ENCODE data around the gene WWTR1. TPM values are rescaled to one million over a fixed set of nuclear protein-coding genes. Genes with fewer than 3 reads are reported as not detected.

WWTR1 gene
- total RNA-seq, 1 experiment from 2014 or later, result 25.5 TPM

DNA sequence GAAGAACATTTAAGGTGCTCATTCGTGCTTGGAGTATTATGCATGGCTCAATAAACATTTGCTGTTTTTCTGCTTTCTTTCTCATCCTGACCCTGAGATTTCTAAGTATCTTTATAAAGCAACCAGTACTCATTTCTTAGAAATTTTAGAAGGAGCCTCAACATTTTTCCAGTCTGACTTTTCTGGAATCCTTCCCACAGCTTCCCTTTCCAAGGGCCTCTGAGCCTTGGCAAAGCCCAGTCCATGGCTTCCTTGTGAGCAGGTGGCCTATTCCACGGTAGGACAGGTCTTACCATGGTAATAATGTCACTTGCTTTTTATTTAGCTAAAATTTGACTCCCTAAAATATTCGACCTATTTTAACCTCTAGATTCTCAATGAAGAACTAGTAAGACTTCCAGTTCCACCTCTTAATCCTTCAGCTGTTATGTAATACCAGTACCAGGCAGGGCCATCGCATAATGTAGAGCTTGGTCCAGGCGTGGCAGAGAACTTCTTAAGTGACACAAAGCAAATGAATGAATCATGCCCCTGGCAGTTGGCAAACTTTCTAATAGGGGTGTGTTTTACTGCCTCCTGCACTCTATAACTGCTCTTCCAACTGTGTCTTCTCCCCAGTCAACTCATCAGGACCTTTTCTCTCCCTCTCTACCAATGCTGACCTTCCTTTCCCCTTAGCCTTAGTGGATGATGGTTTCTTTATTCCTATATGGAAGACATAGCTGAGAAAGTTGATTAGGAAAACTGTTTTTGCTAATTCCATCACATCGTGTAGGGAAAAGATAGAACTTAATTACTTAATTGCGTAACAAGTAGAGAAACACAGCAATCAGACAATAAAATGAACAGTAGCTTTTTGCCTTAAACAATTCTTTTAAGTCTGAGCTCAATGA is 184.2 kb downstream of the WWTR1 start:
- Mint-ChIP-seq H3K4me1 (peaks cover 17% of the 10 kb centered on the region), H3K4me3 (no peak overlapping the region)
- CTCF ChIA-PET, result interaction anchor here (0.9 to 2.5 kb wide), 6 partner anchors 13 to 518 kb away, joined by 3 to 8 read pairs (median 4); no protein-coding TSS in a partner anchor

More for the DNA sequence above, 184.2 kb downstream of the WWTR1 start:
- Mint-ChIP-seq H3K9me3 (no peaks in the 10 kb centered on the region; the same call in 1 of the 2 replicates), H3K27me3 (ENCODE audit: low read depth) (peaks cover 8% of the 10 kb centered on the region; the same call in 1 of the 2 replicates), H3K27ac (no peak overlapping the region), H3K36me3 (no peaks in the 10 kb centered on the region)
- DNase-seq (ENCODE audit: low spot score) (no peak), ATAC-seq (no peak)
- POLR2A ChIA-PET, result no interaction called here
- TF ChIP-seq SP1 (CRISPR knock-in tag; conservative IDR thresholded peaks at IDR 0.05) (no peak), ZNF219 (CRISPR knock-in tag; IDR thresholded peaks at IDR 0.05; ENCODE audit: borderline replicate concordance) (no peak), MYBL2 (CRISPR knock-in tag; IDR thresholded peaks at IDR 0.05) (no peak), NR1H2 (CRISPR knock-in tag; IDR thresholded peaks at IDR 0.05) (no peak), JAZF1 (CRISPR knock-in tag; IDR thresholded peaks at IDR 0.05) (no peak), ZNF416 (CRISPR knock-in tag; IDR thresholded peaks at IDR 0.05) (no peak), ESRRA (CRISPR knock-in tag; IDR thresholded peaks at IDR 0.05; ENCODE audit: borderline replicate concordance) (no peak), KAT7 (CRISPR knock-in tag; IDR thresholded peaks at IDR 0.05; ENCODE audit: borderline replicate concordance) (no peak), TEAD1 (CRISPR knock-in tag; IDR thresholded peaks at IDR 0.05) (no peak)
- TF ChIP-seq, protein P1, sequence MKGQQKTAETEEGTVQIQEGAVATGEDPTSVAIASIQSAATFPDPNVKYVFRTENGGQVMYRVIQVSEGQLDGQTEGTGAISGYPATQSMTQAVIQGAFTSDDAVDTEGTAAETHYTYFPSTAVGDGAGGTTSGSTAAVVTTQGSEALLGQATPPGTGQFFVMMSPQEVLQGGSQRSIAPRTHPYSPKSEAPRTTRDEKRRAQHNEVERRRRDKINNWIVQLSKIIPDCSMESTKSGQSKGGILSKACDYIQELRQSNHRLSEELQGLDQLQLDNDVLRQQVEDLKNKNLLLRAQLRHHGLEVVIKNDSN (CRISPR knock-in tag; IDR thresholded peaks at IDR 0.05), result no peak
- TF ChIP-seq, protein P2, sequence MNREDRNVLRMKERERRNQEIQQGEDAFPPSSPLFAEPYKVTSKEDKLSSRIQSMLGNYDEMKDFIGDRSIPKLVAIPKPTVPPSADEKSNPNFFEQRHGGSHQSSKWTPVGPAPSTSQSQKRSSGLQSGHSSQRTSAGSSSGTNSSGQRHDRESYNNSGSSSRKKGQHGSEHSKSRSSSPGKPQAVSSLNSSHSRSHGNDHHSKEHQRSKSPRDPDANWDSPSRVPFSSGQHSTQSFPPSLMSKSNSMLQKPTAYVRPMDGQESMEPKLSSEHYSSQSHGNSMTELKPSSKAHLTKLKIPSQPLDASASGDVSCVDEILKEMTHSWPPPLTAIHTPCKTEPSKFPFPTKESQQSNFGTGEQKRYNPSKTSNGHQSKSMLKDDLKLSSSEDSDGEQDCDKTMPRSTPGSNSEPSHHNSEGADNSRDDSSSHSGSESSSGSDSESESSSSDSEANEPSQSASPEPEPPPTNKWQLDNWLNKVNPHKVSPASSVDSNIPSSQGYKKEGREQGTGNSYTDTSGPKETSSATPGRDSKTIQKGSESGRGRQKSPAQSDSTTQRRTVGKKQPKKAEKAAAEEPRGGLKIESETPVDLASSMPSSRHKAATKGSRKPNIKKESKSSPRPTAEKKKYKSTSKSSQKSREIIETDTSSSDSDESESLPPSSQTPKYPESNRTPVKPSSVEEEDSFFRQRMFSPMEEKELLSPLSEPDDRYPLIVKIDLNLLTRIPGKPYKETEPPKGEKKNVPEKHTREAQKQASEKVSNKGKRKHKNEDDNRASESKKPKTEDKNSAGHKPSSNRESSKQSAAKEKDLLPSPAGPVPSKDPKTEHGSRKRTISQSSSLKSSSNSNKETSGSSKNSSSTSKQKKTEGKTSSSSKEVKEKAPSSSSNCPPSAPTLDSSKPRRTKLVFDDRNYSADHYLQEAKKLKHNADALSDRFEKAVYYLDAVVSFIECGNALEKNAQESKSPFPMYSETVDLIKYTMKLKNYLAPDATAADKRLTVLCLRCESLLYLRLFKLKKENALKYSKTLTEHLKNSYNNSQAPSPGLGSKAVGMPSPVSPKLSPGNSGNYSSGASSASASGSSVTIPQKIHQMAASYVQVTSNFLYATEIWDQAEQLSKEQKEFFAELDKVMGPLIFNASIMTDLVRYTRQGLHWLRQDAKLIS (CRISPR knock-in tag; IDR thresholded peaks at IDR 0.05; ENCODE audit: borderline replicate concordance), result no peak
- TF ChIP-seq, protein P3, sequence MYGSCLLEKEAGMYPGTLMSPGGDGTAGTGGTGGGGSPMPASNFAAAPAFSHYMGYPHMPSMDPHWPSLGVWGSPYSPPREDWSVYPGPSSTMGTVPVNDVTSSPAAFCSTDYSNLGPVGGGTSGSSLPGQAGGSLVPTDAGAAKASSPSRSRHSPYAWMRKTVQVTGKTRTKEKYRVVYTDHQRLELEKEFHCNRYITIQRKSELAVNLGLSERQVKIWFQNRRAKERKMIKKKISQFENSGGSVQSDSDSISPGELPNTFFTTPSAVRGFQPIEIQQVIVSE (CRISPR knock-in tag; IDR thresholded peaks at IDR 0.05; ENCODE audit: borderline replicate concordance), result no peak
- TF ChIP-seq, protein P4, sequence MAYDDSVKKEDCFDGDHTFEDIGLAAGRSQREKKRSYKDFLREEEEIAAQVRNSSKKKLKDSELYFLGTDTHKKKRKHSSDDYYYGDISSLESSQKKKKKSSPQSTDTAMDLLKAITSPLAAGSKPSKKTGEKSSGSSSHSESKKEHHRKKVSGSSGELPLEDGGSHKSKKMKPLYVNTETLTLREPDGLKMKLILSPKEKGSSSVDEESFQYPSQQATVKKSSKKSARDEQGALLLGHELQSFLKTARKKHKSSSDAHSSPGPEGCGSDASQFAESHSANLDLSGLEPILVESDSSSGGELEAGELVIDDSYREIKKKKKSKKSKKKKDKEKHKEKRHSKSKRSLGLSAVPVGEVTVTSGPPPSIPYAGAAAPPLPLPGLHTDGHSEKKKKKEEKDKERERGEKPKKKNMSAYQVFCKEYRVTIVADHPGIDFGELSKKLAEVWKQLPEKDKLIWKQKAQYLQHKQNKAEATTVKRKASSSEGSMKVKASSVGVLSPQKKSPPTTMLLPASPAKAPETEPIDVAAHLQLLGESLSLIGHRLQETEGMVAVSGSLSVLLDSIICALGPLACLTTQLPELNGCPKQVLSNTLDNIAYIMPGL (CRISPR knock-in tag; IDR thresholded peaks at IDR 0.05), result no peak
- TF ChIP-seq, protein P5, sequence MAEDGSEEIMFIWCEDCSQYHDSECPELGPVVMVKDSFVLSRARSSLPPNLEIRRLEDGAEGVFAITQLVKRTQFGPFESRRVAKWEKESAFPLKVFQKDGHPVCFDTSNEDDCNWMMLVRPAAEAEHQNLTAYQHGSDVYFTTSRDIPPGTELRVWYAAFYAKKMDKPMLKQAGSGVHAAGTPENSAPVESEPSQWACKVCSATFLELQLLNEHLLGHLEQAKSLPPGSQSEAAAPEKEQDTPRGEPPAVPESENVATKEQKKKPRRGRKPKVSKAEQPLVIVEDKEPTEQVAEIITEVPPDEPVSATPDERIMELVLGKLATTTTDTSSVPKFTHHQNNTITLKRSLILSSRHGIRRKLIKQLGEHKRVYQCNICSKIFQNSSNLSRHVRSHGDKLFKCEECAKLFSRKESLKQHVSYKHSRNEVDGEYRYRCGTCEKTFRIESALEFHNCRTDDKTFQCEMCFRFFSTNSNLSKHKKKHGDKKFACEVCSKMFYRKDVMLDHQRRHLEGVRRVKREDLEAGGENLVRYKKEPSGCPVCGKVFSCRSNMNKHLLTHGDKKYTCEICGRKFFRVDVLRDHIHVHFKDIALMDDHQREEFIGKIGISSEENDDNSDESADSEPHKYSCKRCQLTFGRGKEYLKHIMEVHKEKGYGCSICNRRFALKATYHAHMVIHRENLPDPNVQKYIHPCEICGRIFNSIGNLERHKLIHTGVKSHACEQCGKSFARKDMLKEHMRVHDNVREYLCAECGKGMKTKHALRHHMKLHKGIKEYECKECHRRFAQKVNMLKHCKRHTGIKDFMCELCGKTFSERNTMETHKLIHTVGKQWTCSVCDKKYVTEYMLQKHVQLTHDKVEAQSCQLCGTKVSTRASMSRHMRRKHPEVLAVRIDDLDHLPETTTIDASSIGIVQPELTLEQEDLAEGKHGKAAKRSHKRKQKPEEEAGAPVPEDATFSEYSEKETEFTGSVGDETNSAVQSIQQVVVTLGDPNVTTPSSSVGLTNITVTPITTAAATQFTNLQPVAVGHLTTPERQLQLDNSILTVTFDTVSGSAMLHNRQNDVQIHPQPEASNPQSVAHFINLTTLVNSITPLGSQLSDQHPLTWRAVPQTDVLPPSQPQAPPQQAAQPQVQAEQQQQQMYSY (CRISPR knock-in tag; IDR thresholded peaks at IDR 0.05), result no peak

All from WTC11 (cell line).